GM12872 (cell line): Measurements from ENCODE around the gene MSANTD3.

Experiments
- CTCF ChIP-seq: IDR thresholded peaks from 3 replicates; pipeline ENCODE4 v1.5.1; 2011; ENCODE audit warnings: low read depth, mild to moderate bottlenecking, low read length, moderate library complexity; ENCODE audit not compliant: insufficient read depth

The MSANTD3 gene

GRCh38 chr9:100472788-100473275, 45.9 kb downstream of the MSANTD3 start, which contains the start of gene TMEFF1:
TMEFF1 (plus strand) TSS chr9:100473149; CDS start chr9:100473545, 396 bp downstream.
- no peak for TF ChIP-seq CTCF

- TF ChIP-seq CTCF, result no peak
These were observed 46.5 kb downstream of the MSANTD3 start for GRCh38 chr9:100473276-100474081.

GRCh38 chr9:100474082-100474923, 47.4 kb downstream of the MSANTD3 start:
- TF ChIP-seq CTCF, result no peak

GRCh38 chr9:100474924-100475276, 48.0 kb downstream of the MSANTD3 start:
- TF ChIP-seq CTCF, result no peak

- TF ChIP-seq CTCF, result no peak
These were observed 50.3 kb downstream of the MSANTD3 start for GRCh38 chr9:100477241-100477640.

GRCh38 chr9:100478192-100478591, 51.2 kb downstream of the MSANTD3 start:
- TF ChIP-seq CTCF, result no peak

- no peak for TF ChIP-seq CTCF
These were observed 52.9 kb downstream of the MSANTD3 start for GRCh38 chr9:100479820-100480219.
